GM18951 (cell line): ENCODE measurements around the gene NBPF11.
"Not testable (repeated sequence)": the region's sequence is repeated elsewhere in the genome, so short reads cannot be mapped to it uniquely, and the experiment has no call there.

Experiments
- POLR2A ChIP-seq: IDR thresholded peaks from 4 replicates; pipeline ENCODE4 v1.6.1; 2011; ENCODE audit warnings: mild to moderate bottlenecking; ENCODE audit not compliant: insufficient read length, insufficient read depth; ENCODE audit errors: extremely low read depth
- in situ Hi-C: fragments of 300-500 bp; cut with MboI; formaldehyde crosslinking; loops from one replicate; pipeline ENCODE4 v1.12.0; 2022; ENCODE audit warnings: low sequenced_read_pairs, mixed read lengths, inconsistent platforms; ENCODE audit not compliant: unreplicated experiment

Gene NBPF11

GRCh38 chr1:148158341-148159003, 6.4 kb upstream of the NBPF11 start:
- in situ Hi-C loops, result loop anchor here (25.0 kb wide), 2 partner anchors 104 to 1221 kb away; partner anchors contain the start of gene NBPF12
- no peak for TF ChIP-seq POLR2A

- in situ Hi-C loops, result loop anchor here (25.0 kb wide), 2 partner anchors 104 to 1221 kb away; partner anchors contain the start of gene NBPF12
Observed at GRCh38 chr1:148157803-148158202, 5.7 kb upstream of the NBPF11 start.

- in situ Hi-C loops, result loop anchor here (25.0 kb wide), 2 partner anchors 107 to 1218 kb away; partner anchors contain the start of gene NBPF12
Observed at GRCh38 chr1:148155494-148156275, 3.6 kb upstream of the NBPF11 start.

- in situ Hi-C loops, result loop anchor here (25.0 kb wide), 2 partner anchors 110 to 1215 kb away; partner anchors contain the start of gene NBPF12
Observed at GRCh38 chr1:148152795-148153194, 714 bp upstream of the NBPF11 start.

- in situ Hi-C loops, result loop anchor here (25.0 kb wide), 2 partner anchors 111 to 1214 kb away; partner anchors contain the start of gene NBPF12
Observed at GRCh38 chr1:148151371-148151819, 686 bp downstream of the NBPF11 start.

- in situ Hi-C loops, result loop anchor here (25.0 kb wide), 2 partner anchors 111 to 1214 kb away; partner anchors contain the start of gene NBPF12
Observed at GRCh38 chr1:148150945-148151344, 1.1 kb downstream of the NBPF11 start.

- in situ Hi-C loops, result loop anchor here (25.0 kb wide), 2 partner anchors 112 to 1213 kb away; partner anchors contain the start of gene NBPF12
Observed at GRCh38 chr1:148150014-148150413, 2.1 kb downstream of the NBPF11 start.

- in situ Hi-C loops, result not testable (repeated sequence)
Observed at GRCh38 chr1:148149050-148149815, 2.8 kb downstream of the NBPF11 start.

- in situ Hi-C loops, result not testable (repeated sequence)
Observed at GRCh38 chr1:148147052-148147838, 4.8 kb downstream of the NBPF11 start.

- in situ Hi-C loops, result not testable (repeated sequence)
Observed at GRCh38 chr1:148146191-148146997, 5.7 kb downstream of the NBPF11 start.

- in situ Hi-C loops, result not testable (repeated sequence)
Observed at GRCh38 chr1:148143223-148143622, 8.9 kb downstream of the NBPF11 start.

- in situ Hi-C loops, result not testable (repeated sequence)
Observed at GRCh38 chr1:148141936-148142335, 10.1 kb downstream of the NBPF11 start.

- in situ Hi-C loops, result not testable (repeated sequence)
Observed at GRCh38 chr1:148138606-148139005, 13.5 kb downstream of the NBPF11 start.

- in situ Hi-C loops, result not testable (repeated sequence)
Observed at GRCh38 chr1:148122341-148122740, 29.7 kb downstream of the NBPF11 start.

- in situ Hi-C loops, result not testable (repeated sequence)
Observed at GRCh38 chr1:148120395-148120794, 31.7 kb downstream of the NBPF11 start.

GRCh38 chr1:148095732-148096131, 56.3 kb downstream of the NBPF11 start:
- in situ Hi-C loops, result not testable (repeated sequence)

GRCh38 chr1:148086196-148086595, 65.9 kb downstream of the NBPF11 start:
- in situ Hi-C loops, result not testable (repeated sequence)

GRCh38 chr1:148081205-148081604, 70.9 kb downstream of the NBPF11 start:
- in situ Hi-C loops, result not testable (repeated sequence)
